CD4-positive, alpha-beta T cell treated with Interleukin-21 for 1 hour (primary cell): ENCODE data around the gene IQGAP2.
"Not testable (repeated sequence)": the region's sequence is repeated elsewhere in the genome, so short reads cannot be mapped to it uniquely, and the experiment has no call there.

ENCODE experiments used
- DNase-seq: peaks from one replicate; pipeline ENCODE4 v3.0.0-alpha.2; 2020

Gene IQGAP2

GRCh38 chr5:76402886-76403765, at the start of gene IQGAP2:
TSS of gene IQGAP2 (plus strand) at chr5:76403285. CDS start at chr5:76403546, 261 bp downstream.
- peak; percentile 89 for DNase-seq

- DNase-seq, result no peak
Observed at GRCh38 chr5:76356887-76357286, 46.2 kb upstream of the IQGAP2 start.

- no peak for DNase-seq
Observed at GRCh38 chr5:76363352-76364225, 39.5 kb upstream of the IQGAP2 start.

GRCh38 chr5:76364226-76364589, 38.9 kb upstream of the IQGAP2 start:
- DNase-seq, result no peak

- no peak for DNase-seq
Observed at GRCh38 chr5:76365561-76365960, 37.5 kb upstream of the IQGAP2 start.

- no peak for DNase-seq
Observed at GRCh38 chr5:76366596-76366995, 36.5 kb upstream of the IQGAP2 start.

GRCh38 chr5:76367623-76368371, 35.3 kb upstream of the IQGAP2 start:
- no peak for DNase-seq

GRCh38 chr5:76368941-76369340, 34.1 kb upstream of the IQGAP2 start:
- DNase-seq, result no peak

GRCh38 chr5:76369668-76370067, 33.4 kb upstream of the IQGAP2 start:
- DNase-seq, result not testable (repeated sequence)

GRCh38 chr5:76371960-76372322, 31.1 kb upstream of the IQGAP2 start:
- no peak for DNase-seq

GRCh38 chr5:76372323-76373054, 30.6 kb upstream of the IQGAP2 start:
- no peak for DNase-seq

GRCh38 chr5:76376148-76376865, 26.8 kb upstream of the IQGAP2 start:
- no peak for DNase-seq

GRCh38 chr5:76376866-76377230, 26.2 kb upstream of the IQGAP2 start:
- DNase-seq, result no peak

GRCh38 chr5:76378355-76378754, 24.7 kb upstream of the IQGAP2 start:
- DNase-seq, result no peak

- DNase-seq, result peak; percentile 9
Observed at GRCh38 chr5:76379316-76379715, 23.8 kb upstream of the IQGAP2 start.

- no peak for DNase-seq
Observed at GRCh38 chr5:76379855-76380254, 23.2 kb upstream of the IQGAP2 start.

GRCh38 chr5:76380346-76381066, 22.6 kb upstream of the IQGAP2 start:
- no peak for DNase-seq

- no peak for DNase-seq
Observed at GRCh38 chr5:76383126-76383832, 19.8 kb upstream of the IQGAP2 start.

- no peak for DNase-seq
Observed at GRCh38 chr5:76384189-76384588, 18.9 kb upstream of the IQGAP2 start.

GRCh38 chr5:76384705-76385104, 18.4 kb upstream of the IQGAP2 start:
- no peak for DNase-seq
